ENCODE measurements around the gene PDE1C.
A peak's percentile ranks its signal among the peaks of the same experiment; 100 is the strongest.

Gene PDE1C

DNA sequence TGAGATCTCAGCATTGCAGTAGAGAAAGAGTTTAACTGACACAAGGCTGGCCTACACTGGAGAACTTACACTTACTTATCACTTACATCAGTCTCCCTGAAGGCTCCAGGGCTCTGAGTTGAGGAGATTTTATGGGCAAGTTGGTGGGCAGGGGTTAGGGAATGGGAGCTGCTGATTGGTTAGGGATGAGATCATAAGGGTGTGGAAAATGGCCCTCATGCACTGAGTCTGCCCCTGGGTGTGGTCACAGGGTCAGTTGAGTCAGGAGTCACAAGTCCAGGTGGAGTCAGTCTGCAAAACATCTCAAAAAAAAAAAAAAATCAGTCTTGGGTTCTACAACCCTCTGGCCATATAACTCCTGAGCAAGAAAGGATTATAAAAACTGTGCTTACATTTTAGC lies 322.7 kb downstream of the PDE1C start:
- H3K4me3 ChIP-seq (replicated peaks; ENCODE audit: low read depth, low read length) = no peak overlapping the region

DNA sequence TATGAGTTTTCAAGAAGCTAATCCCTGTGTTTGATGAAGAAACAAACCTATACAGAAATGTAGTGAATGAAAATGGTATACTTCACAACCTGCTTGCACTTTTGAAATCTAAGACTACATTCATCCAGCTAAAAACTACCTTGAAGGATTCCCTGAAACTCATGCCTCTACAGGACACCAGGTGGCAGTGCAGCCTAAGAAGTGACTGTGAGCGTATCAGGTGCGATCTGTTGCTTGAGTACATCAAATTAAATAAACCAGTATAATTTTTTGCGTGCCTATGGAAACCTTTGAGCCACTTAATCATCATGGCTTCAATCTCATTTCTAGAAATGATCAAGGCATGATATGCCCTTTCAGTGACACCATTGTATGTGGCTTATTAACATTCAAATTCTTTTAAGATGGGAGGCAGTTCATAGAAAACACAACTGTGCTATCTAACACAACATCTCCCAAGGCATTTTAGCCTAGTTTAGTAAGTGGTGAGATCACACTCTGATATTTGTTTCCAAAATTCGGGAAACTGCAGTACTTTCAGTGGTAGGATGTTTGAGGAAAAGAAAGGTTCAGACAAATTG lies 325.8 kb downstream of the PDE1C start:
- no peak overlapping the region for H3K4me3 ChIP-seq (replicated peaks; ENCODE audit: low read depth, low read length)
- TF ChIP-seq, protein P1, sequence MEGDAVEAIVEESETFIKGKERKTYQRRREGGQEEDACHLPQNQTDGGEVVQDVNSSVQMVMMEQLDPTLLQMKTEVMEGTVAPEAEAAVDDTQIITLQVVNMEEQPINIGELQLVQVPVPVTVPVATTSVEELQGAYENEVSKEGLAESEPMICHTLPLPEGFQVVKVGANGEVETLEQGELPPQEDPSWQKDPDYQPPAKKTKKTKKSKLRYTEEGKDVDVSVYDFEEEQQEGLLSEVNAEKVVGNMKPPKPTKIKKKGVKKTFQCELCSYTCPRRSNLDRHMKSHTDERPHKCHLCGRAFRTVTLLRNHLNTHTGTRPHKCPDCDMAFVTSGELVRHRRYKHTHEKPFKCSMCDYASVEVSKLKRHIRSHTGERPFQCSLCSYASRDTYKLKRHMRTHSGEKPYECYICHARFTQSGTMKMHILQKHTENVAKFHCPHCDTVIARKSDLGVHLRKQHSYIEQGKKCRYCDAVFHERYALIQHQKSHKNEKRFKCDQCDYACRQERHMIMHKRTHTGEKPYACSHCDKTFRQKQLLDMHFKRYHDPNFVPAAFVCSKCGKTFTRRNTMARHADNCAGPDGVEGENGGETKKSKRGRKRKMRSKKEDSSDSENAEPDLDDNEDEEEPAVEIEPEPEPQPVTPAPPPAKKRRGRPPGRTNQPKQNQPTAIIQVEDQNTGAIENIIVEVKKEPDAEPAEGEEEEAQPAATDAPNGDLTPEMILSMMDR (IDR thresholded peaks at IDR 0.05; ENCODE audit: low read depth, low read length, missing control alignments) = peak; percentile 69
- DNase-seq (ENCODE audit: extremely low read depth, low read depth) = peak; percentile 38

More for the DNA sequence above, 322.7 kb downstream of the PDE1C start:
- TF ChIP-seq, protein P1 (IDR thresholded peaks at IDR 0.05; ENCODE audit: low read depth, low read length, missing control alignments) = no peak
- no peak for DNase-seq (ENCODE audit: extremely low read depth, low read depth)

DNA sequence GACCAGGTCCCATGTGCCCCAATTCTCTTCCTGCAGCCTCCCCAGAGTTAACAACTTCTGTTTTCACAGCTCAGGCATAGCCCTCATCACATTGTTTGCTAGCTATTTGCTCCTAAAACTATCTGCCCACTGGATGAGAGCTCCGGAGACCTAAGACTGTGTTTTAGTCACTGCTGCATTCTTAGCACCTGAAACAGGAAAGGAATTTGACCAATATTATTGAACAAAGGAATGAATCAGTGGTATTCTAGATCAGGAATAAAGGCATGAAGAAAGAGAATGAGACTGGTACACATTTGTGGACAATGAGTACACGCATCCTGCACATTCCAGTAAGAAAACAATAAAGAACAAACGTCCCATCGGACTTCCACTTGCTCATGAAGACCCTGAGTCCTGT lies 328.4 kb downstream of the PDE1C start:
- H3K4me3 ChIP-seq (replicated peaks; ENCODE audit: low read depth, low read length) = no peak overlapping the region
- DNase-seq (ENCODE audit: extremely low read depth, low read depth) = no peak
- TF ChIP-seq, protein P1 (IDR thresholded peaks at IDR 0.05; ENCODE audit: low read depth, low read length, missing control alignments) = no peak

DNA sequence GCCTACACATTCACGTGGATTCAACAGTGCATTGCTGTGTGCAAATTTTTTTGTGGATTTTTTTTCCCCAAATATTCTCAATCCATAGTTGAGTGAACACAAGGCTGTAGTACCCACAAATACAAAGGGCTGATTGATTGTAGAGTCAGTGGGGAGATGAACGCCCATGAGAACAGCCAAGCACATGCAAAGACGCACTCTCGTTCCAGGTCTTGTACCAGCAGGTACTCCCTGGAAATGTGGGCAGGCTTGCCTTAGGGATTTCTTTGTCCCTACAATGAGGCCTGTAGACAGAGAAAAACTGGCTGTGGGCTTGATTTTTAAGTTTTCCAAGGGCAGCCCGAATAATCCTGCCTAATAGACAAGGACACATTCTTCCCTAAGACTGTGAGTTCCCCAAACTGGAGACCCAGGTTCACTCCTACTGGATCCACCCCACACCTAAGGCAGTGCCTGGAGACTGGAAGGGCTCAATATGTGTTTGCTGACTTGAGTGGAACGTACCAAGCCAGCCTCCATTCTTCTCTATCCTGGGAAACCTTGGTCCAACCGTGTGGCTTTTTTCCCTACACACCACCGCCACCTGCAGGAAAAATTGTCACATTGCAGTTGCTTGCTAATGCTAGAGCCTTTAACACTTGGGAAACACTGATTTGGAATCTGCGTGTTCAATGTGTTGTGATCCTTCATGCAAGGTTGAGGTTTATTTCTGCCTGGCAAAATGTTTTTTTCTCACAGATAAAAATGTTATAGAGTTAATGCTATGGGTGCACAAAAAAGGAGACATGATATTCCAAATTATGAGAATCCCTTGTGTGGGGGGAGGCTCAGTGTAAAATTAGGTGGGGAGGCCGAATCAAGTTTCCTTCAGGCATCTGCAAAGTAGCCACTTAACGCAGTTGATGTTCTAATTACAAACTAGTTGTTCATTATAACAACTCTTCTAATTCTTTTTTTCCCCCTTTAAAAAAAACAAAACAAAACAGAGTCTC lies 333.9 kb downstream of the PDE1C start:
- TF ChIP-seq, protein P1 (IDR thresholded peaks at IDR 0.05; ENCODE audit: low read depth, low read length, missing control alignments) = peak; percentile 83
- peak; percentile 22 for DNase-seq (ENCODE audit: extremely low read depth, low read depth)
- no peak overlapping the region for H3K4me3 ChIP-seq (replicated peaks; ENCODE audit: low read depth, low read length)

DNA sequence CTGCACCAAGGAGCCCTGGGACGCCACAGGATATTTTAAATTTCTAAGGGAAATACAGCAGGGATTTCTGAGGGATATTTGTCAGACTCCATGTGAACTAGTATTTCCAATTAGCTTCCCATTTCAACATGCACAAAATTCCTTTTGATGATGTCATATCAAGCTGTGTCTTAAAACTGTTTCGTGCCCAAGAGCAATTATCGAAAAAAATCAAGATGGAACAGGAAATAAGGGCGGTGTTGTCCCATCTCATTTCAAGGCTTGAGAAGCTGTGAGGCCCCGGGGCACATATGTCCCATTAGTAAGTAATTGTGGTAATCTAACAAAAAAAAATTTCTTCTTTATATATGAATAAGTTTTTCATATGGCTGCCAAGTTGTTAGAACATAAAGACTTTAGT lies 335.8 kb downstream of the PDE1C start:
- TF ChIP-seq, protein P1 (IDR thresholded peaks at IDR 0.05; ENCODE audit: low read depth, low read length, missing control alignments) = no peak
- no peak overlapping the region for H3K4me3 ChIP-seq (replicated peaks; ENCODE audit: low read depth, low read length)
- DNase-seq (ENCODE audit: extremely low read depth, low read depth) = no peak

DNA sequence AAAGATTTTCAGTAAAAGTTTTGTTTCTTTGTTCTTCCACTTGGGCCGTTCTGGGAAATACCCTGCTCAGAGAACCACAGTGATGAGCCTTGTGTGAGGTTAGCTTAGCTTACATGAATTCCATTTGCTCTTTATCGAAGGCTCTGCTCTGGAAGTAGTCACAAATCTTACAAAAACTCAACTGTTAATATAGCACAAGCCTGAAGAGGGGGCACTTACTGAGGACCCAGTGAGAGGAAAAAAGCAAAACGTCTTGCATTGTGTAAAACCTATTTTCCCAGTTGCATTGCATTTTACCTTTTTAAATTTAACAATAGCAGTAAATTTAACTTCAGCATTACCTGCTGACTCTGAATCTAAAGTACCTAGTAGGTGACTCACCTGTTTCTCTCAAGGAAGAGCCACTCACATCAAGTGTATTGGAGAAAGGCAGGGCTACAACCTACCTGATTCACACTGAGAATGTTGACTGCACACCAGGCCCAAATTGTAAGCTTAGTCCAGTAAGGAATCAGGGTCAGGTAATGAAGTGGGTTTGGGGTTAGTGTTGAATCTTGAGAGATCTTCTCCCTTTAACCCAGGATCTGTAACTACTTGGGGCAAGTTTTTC lies 340.9 kb downstream of the PDE1C start:
- H3K4me3 ChIP-seq (replicated peaks; ENCODE audit: low read depth, low read length) = no peak overlapping the region
- no peak for DNase-seq (ENCODE audit: extremely low read depth, low read depth)
- TF ChIP-seq, protein P1 (IDR thresholded peaks at IDR 0.05; ENCODE audit: low read depth, low read length, missing control alignments) = no peak
